Upper lobe of left lung (tissue), 6 donors: Measurements from ENCODE around the gene NBEA. TPM values are rescaled to one million over a fixed set of nuclear protein-coding genes. Genes with fewer than 3 reads are reported as not detected.
A peak's percentile ranks its signal among the peaks of the same experiment; 100 is the strongest.

Experiments
- ATAC-seq, 2 donors: fragments of 200-7000 bp; cut with Tn5 transposase; one replicate each; pipeline ENCODE4 v1.9.1; 2022; ENCODE audit warnings: mild to moderate bottlenecking in 2 of 2, moderate library complexity in 2 of 2; ENCODE audit not compliant: low FRiP score in 2 of 2
- DNase-seq, 2 donors: peaks; one replicate each; pipeline ENCODE4 v3.0.0-alpha.2; 2019 to 2020
- H3K27ac ChIP-seq, 4 donors: fragments of 200-600 bp; sonication (generic); one replicate each; pipeline ENCODE4 v1.5.1; 2016 to 2019
- H3K27me3 ChIP-seq, 4 donors: fragments of 200-600 bp; sonication (generic); one replicate each; pipeline ENCODE4 v1.5.1; 2017 to 2019
- H3K36me3 ChIP-seq, 4 donors: fragments of 200-600 bp; sonication (generic); one replicate each; pipeline ENCODE4 v1.5.1; 2016 to 2019
- H3K4me1 ChIP-seq, 4 donors: fragments of 200-600 bp; sonication (generic); one replicate each; pipeline ENCODE4 v1.5.1; 2018 to 2019
- H3K4me3 ChIP-seq, 4 donors: fragments of 200-600 bp; sonication (generic); one replicate each; pipeline ENCODE4 v1.5.1; 2017 to 2019; ENCODE audit warnings: mild to moderate bottlenecking in 2 of 4, moderate library complexity in 1 of 4
- H3K9me3 ChIP-seq, 4 donors: fragments of 200-600 bp; sonication (generic); one replicate each; pipeline ENCODE4 v1.5.1; 2018 to 2019
- CTCF ChIP-seq, 6 experiments: fragments of 450-650 bp in 4 of 6; fragments of 200-600 bp in 2 of 6; sonication (generic) in 2 of 6; IDR thresholded peaks; one replicate each; pipeline ENCODE4 v1.5.1; 2016 to 2019; ENCODE audit warnings: antibody characterized with exemption in 6 of 6
- EP300 ChIP-seq, 4 donors: sonication (generic); formaldehyde crosslinking; IDR thresholded peaks; one replicate each; pipeline ENCODE4 v1.5.1; 2017; ENCODE audit warnings: antibody characterized with exemption in 4 of 4, control low read depth in 2 of 4
- POLR2A ChIP-seq, 4 donors: fragments of 450-650 bp; IDR thresholded peaks; one replicate each; pipeline ENCODE4 v1.5.1; 2016 to 2017; ENCODE audit warnings: antibody characterized with exemption in 4 of 4, mild to moderate bottlenecking in 2 of 4
- POLR2AphosphoS5 ChIP-seq, 2 donors: sonication (generic); formaldehyde crosslinking; IDR thresholded peaks; one replicate each; pipeline ENCODE4 v1.5.1; 2017; ENCODE audit warnings: antibody characterized with exemption in 2 of 2
- WGBS, 2 donors: methylation state at CpG; one replicate each; pipeline ENCODE4 v1.1.5; 2017 to 2018; 5-methylcytosine and 5-hydroxymethylcytosine counted together
- total RNA-seq, 6 donors: library from RNA; depleted of rRNA in 4 of 6; stranded (reverse); fragments of >200 nt in 4 of 6; gene quantifications; one replicate each; pipeline versions ENCODE4 v1.1.0 to v1.2.1, GENCODE V29; 2016 to 2021
- donor health status: DM: no; HTN: no; CAD: no; lungs with moderate emphysema.
- donor health status: DM: no; HTN: yes; CAD: no; lungs with severe emphysema.

Gene NBEA
- total RNA-seq, 6 donors from 2014 or later: 2.7 to 21.4 (median 5.5) TPM

DNA sequence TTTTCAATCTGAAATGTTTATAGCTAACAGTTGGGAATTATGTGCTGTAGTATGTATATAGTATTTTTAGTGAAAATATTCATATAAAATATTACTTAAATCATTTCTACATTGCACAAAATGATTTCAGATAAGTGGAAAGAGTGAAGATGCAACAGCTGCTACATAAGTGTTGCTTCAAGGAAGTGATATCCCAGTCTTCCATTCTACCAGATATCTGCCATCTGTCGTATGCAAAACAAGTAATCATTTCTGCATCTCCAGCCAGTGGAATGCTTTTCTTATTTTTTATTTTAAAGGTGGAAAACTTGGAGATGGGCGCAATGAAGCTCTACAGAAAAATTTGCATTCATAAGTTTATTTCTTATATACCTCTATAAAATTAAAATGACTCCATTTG, 687.0 kb downstream of the NBEA start:
- H3K27ac ChIP-seq: no peak overlapping the region
- H3K36me3 ChIP-seq: no peaks in the 10 kb centered on the region
- no peaks in the 10 kb centered on the region for H3K27me3 ChIP-seq
- ATAC-seq (no peak), DNase-seq (no peak)
- no peaks in the 10 kb centered on the region for H3K9me3 ChIP-seq
- H3K4me3 ChIP-seq: no peak overlapping the region
- 93 to 95% methylated on average over 2 of the region's 2 CpGs for WGBS, 2 donors
- no peaks in the 10 kb centered on the region for H3K4me1 ChIP-seq
- TF ChIP-seq POLR2AphosphoS5 (IDR thresholded peaks at IDR 0.05) (no peak), POLR2A (IDR thresholded peaks at IDR 0.05) (no peak), EP300 (IDR thresholded peaks at IDR 0.05) (no peak), CTCF (IDR thresholded peaks at IDR 0.05) (no peak)

DNA sequence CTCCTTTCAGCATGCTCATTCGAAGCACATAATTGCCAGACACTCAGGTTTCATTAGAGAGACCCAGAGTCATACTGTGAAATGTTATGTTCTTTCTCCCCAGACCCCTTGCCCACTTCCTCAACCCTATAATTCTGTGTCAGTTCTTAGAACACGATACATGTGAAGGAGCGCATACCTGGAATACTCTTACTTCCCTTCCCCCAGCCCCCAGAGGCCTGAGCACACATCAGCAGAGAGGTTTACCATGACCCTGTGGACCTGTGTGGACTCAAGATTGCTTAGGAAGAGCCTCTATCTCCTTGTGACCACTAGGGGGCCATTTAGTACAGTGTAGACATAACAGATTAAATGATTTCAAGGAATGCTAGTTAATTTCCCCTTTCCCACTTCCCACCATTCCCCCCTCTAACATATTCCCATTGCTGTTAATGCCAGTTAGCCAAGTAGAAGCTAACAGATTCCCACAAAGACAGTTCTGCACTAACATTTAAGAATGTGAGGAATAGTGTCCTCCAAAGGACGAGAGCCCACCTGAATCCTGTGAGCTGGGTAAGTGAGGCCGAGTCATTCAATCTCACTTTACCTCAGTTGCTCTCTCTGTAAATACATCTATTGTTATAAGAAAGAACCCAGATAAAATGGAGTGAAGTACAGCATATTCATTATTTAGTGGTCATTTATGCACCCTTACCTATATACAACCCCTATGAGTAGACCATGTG, 688.6 kb downstream of the NBEA start:
- no peaks in the 10 kb centered on the region for H3K27me3 ChIP-seq
- TF ChIP-seq CTCF (IDR thresholded peaks at IDR 0.05) (peak in 5 of 6 experiments; percentile 30 to 56 (median 45)), EP300 (IDR thresholded peaks at IDR 0.05) (no peak)
- WGBS, 2 donors: 68 to 70% methylated on average over 5 of the region's 5 CpGs
- DNase-seq (no peak), ATAC-seq (peak; percentile 79 to 80)
- no peaks in the 10 kb centered on the region for H3K36me3 ChIP-seq
- no peak overlapping the region for H3K4me3 ChIP-seq
- no peak overlapping the region for H3K27ac ChIP-seq
- H3K4me1 ChIP-seq: no peaks in the 10 kb centered on the region
- H3K9me3 ChIP-seq: no peaks in the 10 kb centered on the region

DNA sequence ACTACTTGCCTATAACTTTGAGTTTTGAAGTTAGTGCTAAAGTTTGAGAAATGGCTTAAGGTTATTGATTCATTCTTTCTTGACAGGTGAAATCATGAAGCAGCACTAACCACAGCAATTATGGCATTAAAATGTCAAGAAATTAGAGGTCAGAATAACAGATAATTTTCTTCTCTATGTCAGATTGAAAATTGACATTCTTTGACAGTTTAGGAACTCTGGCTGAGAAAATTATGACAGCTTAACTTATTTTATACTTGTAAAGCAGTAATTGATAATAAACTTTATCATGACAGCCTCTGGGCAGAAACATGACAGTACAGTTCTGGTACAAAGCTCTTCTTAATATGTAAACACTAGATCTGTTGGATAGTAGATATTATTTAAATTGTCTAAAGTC, 689.6 kb downstream of the NBEA start:
- Histone ChIP-seq H3K27me3 (no peaks in the 10 kb centered on the region), H3K9me3 (no peaks in the 10 kb centered on the region), H3K4me1 (no peaks in the 10 kb centered on the region), H3K36me3 (no peaks in the 10 kb centered on the region), H3K4me3 (no peak overlapping the region), H3K27ac (no peak overlapping the region)
- no peak for DNase-seq
- no peak for TF ChIP-seq CTCF (IDR thresholded peaks at IDR 0.05)
- TF ChIP-seq POLR2A (IDR thresholded peaks at IDR 0.05): no peak
- TF ChIP-seq POLR2AphosphoS5 (IDR thresholded peaks at IDR 0.05): no peak
- no peak for TF ChIP-seq EP300 (IDR thresholded peaks at IDR 0.05)
- ATAC-seq: no peak

GRCh38 chr13:35643625-35644024, 701.6 kb downstream of the NBEA start:
- Histone ChIP-seq H3K27ac (no peak overlapping the region), H3K4me1 (no peaks in the 10 kb centered on the region), H3K27me3 (no peaks in the 10 kb centered on the region), H3K9me3 (no peaks in the 10 kb centered on the region), H3K36me3 (no peaks in the 10 kb centered on the region), H3K4me3 (no peak overlapping the region)
- WGBS, 2 donors: 53 to 58% methylated on average over 3 of the region's 3 CpGs
- ATAC-seq (no peak), DNase-seq (no peak)
- TF ChIP-seq EP300 (IDR thresholded peaks at IDR 0.05): no peak
- TF ChIP-seq CTCF (IDR thresholded peaks at IDR 0.05): no peak
- TF ChIP-seq POLR2AphosphoS5 (IDR thresholded peaks at IDR 0.05): no peak
- no peak for TF ChIP-seq POLR2A (IDR thresholded peaks at IDR 0.05)
